ENCODE results near the gene KRT36. TPM values are rescaled to one million over a fixed set of nuclear protein-coding genes. Genes with fewer than 3 reads are reported as not detected.

KRT36 gene
- total RNA-seq, 1 donor from 2014 or later = not detected

DNA sequence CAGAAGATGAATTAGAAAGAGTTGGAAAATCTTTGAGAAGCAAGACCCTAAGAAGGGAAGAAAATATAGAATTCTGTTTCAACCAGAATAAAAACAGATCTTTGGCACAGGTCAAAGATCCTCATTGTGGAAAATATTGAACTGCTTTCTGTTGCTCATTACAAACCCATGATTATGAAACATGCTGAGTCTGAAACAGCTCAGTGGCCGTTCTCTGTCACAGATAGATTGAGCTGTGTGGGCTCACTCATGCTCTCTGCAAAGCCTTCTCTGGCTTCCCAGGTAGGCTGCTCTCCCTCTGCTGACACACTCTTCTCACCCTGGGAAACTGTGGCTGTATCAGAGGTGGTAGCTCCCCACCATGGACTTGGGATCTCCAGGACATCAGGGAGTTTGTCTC, 45.5 kb downstream of the KRT36 start:
- Mint-ChIP-seq H3K4me1 (peaks cover 8% of the 10 kb centered on the region), H3K27ac (ENCODE audit: unreplicated experiment) (peak overlapping the region; percentile 84), H3K9me3 (peaks cover 3% of the 10 kb centered on the region), H3K36me3 (ENCODE audit: low read depth) (no peaks in the 10 kb centered on the region), H3K27me3 (ENCODE audit: low read depth) (no peaks in the 10 kb centered on the region), H3K4me3 (no peak overlapping the region)
- no peak for DNase-seq (ENCODE audit: low read depth, low spot score)
- TF ChIP-seq, protein P1, sequence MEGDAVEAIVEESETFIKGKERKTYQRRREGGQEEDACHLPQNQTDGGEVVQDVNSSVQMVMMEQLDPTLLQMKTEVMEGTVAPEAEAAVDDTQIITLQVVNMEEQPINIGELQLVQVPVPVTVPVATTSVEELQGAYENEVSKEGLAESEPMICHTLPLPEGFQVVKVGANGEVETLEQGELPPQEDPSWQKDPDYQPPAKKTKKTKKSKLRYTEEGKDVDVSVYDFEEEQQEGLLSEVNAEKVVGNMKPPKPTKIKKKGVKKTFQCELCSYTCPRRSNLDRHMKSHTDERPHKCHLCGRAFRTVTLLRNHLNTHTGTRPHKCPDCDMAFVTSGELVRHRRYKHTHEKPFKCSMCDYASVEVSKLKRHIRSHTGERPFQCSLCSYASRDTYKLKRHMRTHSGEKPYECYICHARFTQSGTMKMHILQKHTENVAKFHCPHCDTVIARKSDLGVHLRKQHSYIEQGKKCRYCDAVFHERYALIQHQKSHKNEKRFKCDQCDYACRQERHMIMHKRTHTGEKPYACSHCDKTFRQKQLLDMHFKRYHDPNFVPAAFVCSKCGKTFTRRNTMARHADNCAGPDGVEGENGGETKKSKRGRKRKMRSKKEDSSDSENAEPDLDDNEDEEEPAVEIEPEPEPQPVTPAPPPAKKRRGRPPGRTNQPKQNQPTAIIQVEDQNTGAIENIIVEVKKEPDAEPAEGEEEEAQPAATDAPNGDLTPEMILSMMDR (conservative IDR thresholded peaks at IDR 0.05) = no peak

DNA sequence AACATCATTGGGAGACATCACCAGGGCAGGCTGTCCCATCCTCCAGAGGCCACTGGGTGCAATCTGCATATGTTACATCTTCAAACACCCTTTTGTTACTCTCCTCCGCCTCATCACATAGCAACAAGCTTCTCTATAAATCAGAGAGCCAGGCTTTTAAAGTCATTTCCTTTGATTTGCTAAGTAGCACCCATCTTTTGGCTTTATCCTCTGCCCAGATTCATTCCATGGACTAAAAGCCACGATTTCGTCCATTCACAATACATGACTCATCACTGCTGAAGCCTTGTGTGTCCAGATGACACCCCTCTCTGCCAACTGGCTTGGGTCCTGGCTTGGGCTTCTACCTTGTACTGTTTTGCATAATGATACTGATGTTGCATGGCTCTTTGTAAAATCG, 47.0 kb downstream of the KRT36 start:
- Mint-ChIP-seq H3K9me3 (peaks cover 3% of the 10 kb centered on the region), H3K27me3 (ENCODE audit: low read depth) (no peaks in the 10 kb centered on the region), H3K27ac (ENCODE audit: unreplicated experiment) (no peak overlapping the region), H3K4me1 (peaks cover 8% of the 10 kb centered on the region), H3K4me3 (no peak overlapping the region), H3K36me3 (ENCODE audit: low read depth) (no peaks in the 10 kb centered on the region)
- no peak for DNase-seq (ENCODE audit: low read depth, low spot score)
- TF ChIP-seq, protein P1 (conservative IDR thresholded peaks at IDR 0.05) = no peak

DNA sequence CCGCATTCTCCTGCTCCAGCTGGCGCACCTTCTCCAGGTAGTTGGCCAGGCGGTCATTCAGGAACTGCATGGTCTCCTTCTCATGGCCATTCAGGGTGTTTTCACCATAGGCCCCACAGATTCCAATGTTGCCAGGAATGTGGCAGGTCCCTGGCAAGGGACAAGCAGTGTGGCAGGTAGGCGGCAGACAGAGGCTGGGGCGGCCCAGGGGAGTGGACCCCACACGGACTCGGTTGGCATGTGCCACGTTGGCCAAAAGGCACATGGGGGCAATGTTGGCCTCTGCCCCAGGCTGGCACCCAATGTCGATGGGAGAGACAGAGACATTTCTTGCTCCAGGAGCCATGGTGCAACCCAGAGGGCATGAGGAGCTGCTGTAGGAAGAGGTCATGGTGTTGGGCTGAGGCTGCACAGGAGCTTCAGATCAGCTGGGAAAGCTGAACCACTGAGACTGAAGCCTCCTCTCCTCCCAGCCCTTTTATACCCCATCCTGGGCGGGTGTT, 49.1 kb downstream of the KRT36 start, which contains the start of gene KRT38:
TSS of gene KRT38 (minus strand) at position 453 of the 503 bp plus-strand sequence. CDS start at position 391, 62 bp downstream.
- H3K27ac Mint-ChIP-seq (ENCODE audit: unreplicated experiment) = no peak within 1 kb of the TSS
- H3K27me3 Mint-ChIP-seq (ENCODE audit: low read depth) = no peaks in the 10 kb centered on the region
- H3K4me1 Mint-ChIP-seq = peaks cover 8% of the 10 kb centered on the region
- H3K36me3 Mint-ChIP-seq (ENCODE audit: low read depth) = no peaks in the 10 kb centered on the region
- peaks cover 3% of the 10 kb centered on the region for H3K9me3 Mint-ChIP-seq
- no peak for DNase-seq (ENCODE audit: low read depth, low spot score)
- TF ChIP-seq, protein P1 (conservative IDR thresholded peaks at IDR 0.05) = no peak
- no peak within 1 kb of the TSS for H3K4me3 Mint-ChIP-seq

DNA sequence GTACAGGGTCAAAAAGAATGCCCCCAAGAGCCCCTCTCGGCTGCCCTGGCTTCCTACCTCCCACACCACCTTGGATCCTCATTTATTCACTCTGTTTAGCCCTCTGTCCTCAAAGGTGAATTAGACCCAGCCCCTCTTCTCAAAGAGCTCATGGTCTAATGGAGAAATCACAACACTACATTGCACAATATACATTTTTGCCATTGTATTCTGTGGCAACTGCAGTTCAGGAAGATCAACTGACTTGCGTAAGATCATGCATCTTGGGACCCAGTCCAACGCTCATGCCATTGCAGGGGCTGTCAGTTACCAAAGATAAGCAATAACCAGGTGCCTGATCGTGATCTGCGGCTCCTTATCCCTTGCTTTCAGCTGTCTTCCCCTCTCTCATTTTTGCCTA, 50.3 kb downstream of the KRT36 start:
- H3K36me3 Mint-ChIP-seq (ENCODE audit: low read depth) = no peaks in the 10 kb centered on the region
- no peak overlapping the region for H3K27ac Mint-ChIP-seq (ENCODE audit: unreplicated experiment)
- no peak overlapping the region for H3K4me3 Mint-ChIP-seq
- no peaks in the 10 kb centered on the region for H3K27me3 Mint-ChIP-seq (ENCODE audit: low read depth)
- H3K4me1 Mint-ChIP-seq = peaks cover 10% of the 10 kb centered on the region
- DNase-seq (ENCODE audit: low read depth, low spot score) = no peak
- TF ChIP-seq, protein P1 (conservative IDR thresholded peaks at IDR 0.05) = no peak
- H3K9me3 Mint-ChIP-seq = peaks cover under 1% of the 10 kb centered on the region

DNA sequence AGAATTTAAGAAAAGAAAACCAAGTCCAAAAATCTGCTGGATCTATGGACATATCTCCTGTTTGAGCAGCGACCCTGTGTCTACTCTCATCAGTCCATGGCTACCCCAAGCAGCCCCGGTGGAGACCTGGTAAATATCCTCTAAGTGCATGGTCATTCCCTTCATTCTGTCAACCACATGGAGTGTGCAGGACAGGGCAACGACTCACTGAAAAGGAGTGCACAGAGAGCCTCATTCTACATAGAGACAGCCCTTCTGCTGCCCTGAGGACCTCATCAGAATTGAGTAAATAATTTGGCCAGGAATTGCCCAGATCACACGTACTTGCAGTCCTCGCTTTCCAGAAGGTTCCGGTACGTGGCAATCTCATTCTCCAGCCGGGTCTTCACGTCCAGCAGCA, 51.9 kb downstream of the KRT36 start:
- Mint-ChIP-seq H3K27me3 (ENCODE audit: low read depth) (no peaks in the 10 kb centered on the region), H3K9me3 (no peaks in the 10 kb centered on the region), H3K36me3 (ENCODE audit: low read depth) (no peaks in the 10 kb centered on the region), H3K4me1 (peaks cover 19% of the 10 kb centered on the region), H3K27ac (ENCODE audit: unreplicated experiment) (no peak overlapping the region), H3K4me3 (no peak overlapping the region)
- TF ChIP-seq, protein P1 (conservative IDR thresholded peaks at IDR 0.05) = no peak
- DNase-seq (ENCODE audit: low read depth, low spot score) = no peak

All from neural crest cell (in vitro differentiated cells).